Ishikawa (cell line): ENCODE measurements around the gene POU2F1.

Experiments used
- CEBPB ChIP-seq: IDR thresholded peaks from 2 replicates; pipeline ENCODE4 v1.6.1; 2012
- CREB1 ChIP-seq: IDR thresholded peaks from 2 replicates; pipeline ENCODE4 v1.6.1; 2012; ENCODE audit warnings: low read depth
- EGR1 ChIP-seq: IDR thresholded peaks from 2 replicates; pipeline ENCODE4 v1.6.1; 2012
- EP300 ChIP-seq: IDR thresholded peaks from 2 replicates; pipeline ENCODE4 v1.6.1; 2012; ENCODE audit warnings: borderline replicate concordance
- FOXM1 ChIP-seq: IDR thresholded peaks from 2 replicates; pipeline ENCODE4 v1.6.1; 2012; ENCODE audit warnings: low read depth, borderline replicate concordance
- NFIC ChIP-seq: IDR thresholded peaks from 2 replicates; pipeline ENCODE4 v1.6.1; 2012
- RAD21 ChIP-seq: IDR thresholded peaks from 2 replicates; pipeline ENCODE4 v1.6.1; 2012; ENCODE audit warnings: low read depth
- TAF1 ChIP-seq: IDR thresholded peaks from 2 replicates; pipeline ENCODE4 v1.6.1; 2012; ENCODE audit warnings: low read depth, mild to moderate bottlenecking
- TCF12 ChIP-seq: IDR thresholded peaks from 2 replicates; pipeline ENCODE4 v1.6.1; 2012; ENCODE audit warnings: low read depth
- TEAD4 ChIP-seq: IDR thresholded peaks from 2 replicates; pipeline ENCODE4 v1.6.1; 2012
- YY1 ChIP-seq: IDR thresholded peaks from 2 replicates; pipeline ENCODE4 v1.6.1; 2012; ENCODE audit warnings: low read depth
- ZBTB7A ChIP-seq: IDR thresholded peaks from 2 replicates; pipeline ENCODE4 v1.6.1; 2012; ENCODE audit warnings: low read depth
- TF ChIP-seq, protein P1 (sequence below): IDR thresholded peaks from 2 replicates; pipeline ENCODE4 v1.6.1; 2012
- TF ChIP-seq, protein P2 (sequence below): IDR thresholded peaks from 2 replicates; pipeline ENCODE4 v1.6.1; 2012
- TF ChIP-seq, protein P3 (sequence below): IDR thresholded peaks from 2 replicates; pipeline ENCODE4 v1.6.1; 2012; ENCODE audit warnings: low read depth, mild to moderate bottlenecking

The POU2F1 gene

DNA sequence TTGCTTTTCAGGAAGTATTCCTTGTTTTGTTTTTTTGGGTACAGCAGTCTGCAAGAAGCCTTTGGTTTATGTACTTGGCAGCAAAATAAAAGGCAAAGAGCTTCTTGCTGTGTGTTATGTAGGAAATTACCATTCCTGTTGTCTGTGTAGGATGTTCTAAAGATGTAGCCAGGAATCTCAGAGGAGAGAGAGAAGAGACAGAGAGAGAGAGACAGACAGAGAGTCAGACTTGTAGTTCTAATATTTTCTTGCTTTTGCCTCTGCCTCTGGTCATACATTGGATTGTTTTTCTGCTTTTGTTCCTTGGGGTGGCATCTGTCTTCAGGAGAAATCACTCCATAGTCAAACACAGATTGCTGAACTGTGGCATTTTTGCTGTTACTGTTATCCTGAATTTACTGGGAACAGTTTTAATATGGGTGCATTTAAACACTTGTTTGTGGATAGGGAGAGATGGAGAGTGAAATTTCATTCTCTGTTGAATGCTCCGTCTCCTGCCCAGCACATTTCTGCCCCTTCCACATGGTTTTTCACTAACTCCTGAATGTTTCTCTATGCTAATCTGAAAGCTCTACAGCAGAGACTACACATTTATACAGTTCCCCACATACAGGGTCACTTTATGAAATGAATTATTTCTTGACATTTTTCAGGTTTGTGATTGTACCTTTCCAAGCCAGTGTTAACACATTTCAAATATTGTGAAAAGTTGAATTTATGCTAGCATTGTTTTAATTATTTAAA, 49.8 kb downstream of the POU2F1 start:
- TF ChIP-seq CEBPB (no peak), RAD21 (no peak), FOXM1 (no peak), EP300 (no peak), ZBTB7A (no peak), TCF12 (no peak), EGR1 (no peak), TEAD4 (no peak), YY1 (no peak), NFIC (no peak), TAF1 (no peak), CREB1 (no peak)
- TF ChIP-seq, protein P1, sequence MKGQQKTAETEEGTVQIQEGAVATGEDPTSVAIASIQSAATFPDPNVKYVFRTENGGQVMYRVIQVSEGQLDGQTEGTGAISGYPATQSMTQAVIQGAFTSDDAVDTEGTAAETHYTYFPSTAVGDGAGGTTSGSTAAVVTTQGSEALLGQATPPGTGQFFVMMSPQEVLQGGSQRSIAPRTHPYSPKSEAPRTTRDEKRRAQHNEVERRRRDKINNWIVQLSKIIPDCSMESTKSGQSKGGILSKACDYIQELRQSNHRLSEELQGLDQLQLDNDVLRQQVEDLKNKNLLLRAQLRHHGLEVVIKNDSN, result no peak
- TF ChIP-seq, protein P2, sequence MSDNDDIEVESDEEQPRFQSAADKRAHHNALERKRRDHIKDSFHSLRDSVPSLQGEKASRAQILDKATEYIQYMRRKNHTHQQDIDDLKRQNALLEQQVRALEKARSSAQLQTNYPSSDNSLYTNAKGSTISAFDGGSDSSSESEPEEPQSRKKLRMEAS, result no peak
- TF ChIP-seq, protein P3, sequence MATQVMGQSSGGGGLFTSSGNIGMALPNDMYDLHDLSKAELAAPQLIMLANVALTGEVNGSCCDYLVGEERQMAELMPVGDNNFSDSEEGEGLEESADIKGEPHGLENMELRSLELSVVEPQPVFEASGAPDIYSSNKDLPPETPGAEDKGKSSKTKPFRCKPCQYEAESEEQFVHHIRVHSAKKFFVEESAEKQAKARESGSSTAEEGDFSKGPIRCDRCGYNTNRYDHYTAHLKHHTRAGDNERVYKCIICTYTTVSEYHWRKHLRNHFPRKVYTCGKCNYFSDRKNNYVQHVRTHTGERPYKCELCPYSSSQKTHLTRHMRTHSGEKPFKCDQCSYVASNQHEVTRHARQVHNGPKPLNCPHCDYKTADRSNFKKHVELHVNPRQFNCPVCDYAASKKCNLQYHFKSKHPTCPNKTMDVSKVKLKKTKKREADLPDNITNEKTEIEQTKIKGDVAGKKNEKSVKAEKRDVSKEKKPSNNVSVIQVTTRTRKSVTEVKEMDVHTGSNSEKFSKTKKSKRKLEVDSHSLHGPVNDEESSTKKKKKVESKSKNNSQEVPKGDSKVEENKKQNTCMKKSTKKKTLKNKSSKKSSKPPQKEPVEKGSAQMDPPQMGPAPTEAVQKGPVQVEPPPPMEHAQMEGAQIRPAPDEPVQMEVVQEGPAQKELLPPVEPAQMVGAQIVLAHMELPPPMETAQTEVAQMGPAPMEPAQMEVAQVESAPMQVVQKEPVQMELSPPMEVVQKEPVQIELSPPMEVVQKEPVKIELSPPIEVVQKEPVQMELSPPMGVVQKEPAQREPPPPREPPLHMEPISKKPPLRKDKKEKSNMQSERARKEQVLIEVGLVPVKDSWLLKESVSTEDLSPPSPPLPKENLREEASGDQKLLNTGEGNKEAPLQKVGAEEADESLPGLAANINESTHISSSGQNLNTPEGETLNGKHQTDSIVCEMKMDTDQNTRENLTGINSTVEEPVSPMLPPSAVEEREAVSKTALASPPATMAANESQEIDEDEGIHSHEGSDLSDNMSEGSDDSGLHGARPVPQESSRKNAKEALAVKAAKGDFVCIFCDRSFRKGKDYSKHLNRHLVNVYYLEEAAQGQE, result no peak

DNA sequence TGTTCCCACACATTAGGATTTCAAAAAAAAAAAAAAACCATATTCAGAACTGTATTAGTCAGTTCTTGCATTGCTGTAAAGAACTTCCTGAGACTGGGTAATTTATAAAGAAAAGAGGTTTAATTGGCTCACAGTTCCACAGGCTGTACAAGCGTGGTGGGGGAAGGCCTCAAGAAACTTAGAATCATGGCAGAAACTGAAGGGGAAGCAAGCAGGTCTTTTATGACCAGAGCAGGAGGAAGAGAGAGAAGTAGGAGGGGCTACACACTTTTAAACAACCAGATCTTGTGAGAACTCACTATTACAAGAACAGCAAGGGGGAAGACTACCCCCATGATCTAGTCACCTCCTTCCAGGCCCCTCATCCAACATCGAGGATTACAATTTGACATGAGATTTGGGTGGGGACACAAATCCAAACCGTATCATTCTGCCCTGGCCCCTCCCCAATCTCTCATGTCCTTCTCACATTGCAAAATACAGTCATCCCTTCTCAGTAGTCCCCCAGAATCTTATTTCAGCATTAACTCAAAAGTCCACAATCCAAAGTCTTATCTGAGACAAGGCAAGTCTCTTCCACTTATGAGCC, 51.8 kb downstream of the POU2F1 start:
- TF ChIP-seq, protein P1, result no peak
- TF ChIP-seq EP300 (no peak), TCF12 (no peak), CEBPB (no peak), CREB1 (no peak), YY1 (no peak), ZBTB7A (no peak), RAD21 (no peak), NFIC (no peak)

DNA sequence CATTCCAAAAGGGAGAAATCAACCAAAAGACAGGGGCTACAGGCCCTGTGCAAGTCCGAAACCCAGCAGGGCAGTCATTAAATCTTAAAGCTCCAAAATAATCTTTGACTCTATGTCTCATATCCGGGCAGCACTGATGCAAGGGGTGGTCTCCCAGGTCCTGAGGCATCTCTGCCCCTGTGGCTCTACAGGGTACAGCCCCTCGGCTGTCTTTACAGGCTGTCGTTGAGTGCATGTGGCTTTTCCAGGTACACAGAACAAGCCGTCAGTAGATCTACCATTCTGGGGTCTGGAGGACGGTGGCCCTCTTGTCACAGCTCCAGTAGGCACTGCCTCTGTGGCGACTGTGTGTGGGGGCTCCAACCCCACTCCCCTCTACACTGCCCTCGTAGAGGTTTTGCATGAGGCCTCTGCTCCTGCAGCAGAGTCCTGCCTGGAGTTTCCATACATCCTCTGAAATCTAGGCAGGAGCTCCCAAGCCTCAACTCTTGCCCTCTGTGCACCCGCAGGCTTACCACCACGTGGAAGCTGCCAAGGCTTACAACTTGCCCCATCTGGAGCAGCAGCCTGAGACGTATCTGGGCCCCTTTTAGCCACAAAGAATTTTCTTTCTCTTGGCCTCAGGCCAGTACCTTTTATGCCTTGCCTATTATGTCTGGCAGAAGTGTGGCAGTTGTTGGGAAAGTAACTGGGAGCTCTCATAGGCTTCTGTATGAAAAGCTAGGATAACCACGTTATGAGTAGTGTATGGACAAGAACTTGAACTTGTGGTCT, 52.5 kb downstream of the POU2F1 start:
- TF ChIP-seq NFIC (0 out of 2 replicates have a peak, but pooled peaks have one; percentile 10), TCF12 (no peak), TAF1 (no peak)
- TF ChIP-seq, protein P1, result no peak

DNA sequence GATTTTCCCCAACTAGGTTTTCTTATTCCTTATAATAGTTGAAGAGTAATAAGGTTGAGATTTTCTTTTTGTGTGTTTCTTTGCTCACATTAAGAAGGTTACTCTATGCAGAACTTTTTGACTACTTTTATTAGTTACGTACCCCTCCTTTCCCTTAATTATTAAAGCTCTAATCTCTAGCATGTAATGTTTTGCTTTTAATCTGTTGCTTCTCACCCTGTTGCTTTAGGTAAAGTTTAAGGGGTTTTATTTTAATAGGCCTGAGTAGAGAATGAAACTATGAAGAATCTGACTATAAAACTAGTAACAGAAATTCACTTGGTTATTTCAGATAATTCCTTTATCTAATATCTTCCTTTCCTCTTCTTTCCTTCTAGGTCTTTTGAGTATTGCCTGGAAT, 53.4 kb downstream of the POU2F1 start:
- TF ChIP-seq, protein P1, result no peak
- no peak for TF ChIP-seq RAD21
- TF ChIP-seq TEAD4, result no peak
- no peak for TF ChIP-seq CEBPB
- no peak for TF ChIP-seq TAF1
- TF ChIP-seq EGR1, result no peak
- no peak for TF ChIP-seq FOXM1
- no peak for TF ChIP-seq ZBTB7A
- TF ChIP-seq CREB1, result no peak
- no peak for TF ChIP-seq TCF12
- TF ChIP-seq, protein P3, result no peak
- TF ChIP-seq NFIC, result no peak
- no peak for TF ChIP-seq YY1
- TF ChIP-seq, protein P2, result no peak
- TF ChIP-seq EP300, result no peak

DNA sequence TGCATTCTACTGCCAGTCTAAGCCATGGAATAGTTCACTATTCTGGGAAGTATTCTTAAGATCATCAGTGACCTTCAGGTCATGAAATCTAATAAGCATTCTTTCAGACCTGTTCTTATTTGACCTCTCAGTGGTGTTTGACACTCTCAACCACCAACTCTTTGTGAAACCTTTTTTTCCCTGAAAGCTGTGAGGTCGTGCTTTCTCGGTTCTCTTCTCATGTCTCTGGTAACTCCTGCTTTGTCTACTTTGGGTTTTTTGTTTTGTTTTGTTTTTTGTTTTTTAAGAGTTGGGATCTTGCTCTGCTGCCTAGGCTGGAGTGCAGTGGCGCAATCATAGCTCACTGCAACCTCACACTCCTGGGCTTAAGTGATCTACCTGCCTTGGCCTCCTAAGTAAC, 56.3 kb downstream of the POU2F1 start:
- TF ChIP-seq ZBTB7A (no peak), TEAD4 (no peak), NFIC (no peak)
